Neutrophil (primary cell): ENCODE results near the gene F5.

ENCODE experiments used
- H3K27ac ChIP-seq: fragments of 200-600 bp; sonication (generic); 2 replicates; pipeline ENCODE4 v1.5.1; 2016; ENCODE audit warnings: mild to moderate bottlenecking, moderate library complexity
- H3K27me3 ChIP-seq: fragments of 200-600 bp; sonication (generic); 2 replicates; pipeline ENCODE4 v1.6.0; 2016; ENCODE audit warnings: mild to moderate bottlenecking
- H3K36me3 ChIP-seq: fragments of 200-600 bp; sonication (generic); 2 replicates; pipeline ENCODE4 v1.5.1; 2017
- H3K4me1 ChIP-seq, 2 experiments: fragments of 200-600 bp in 1 of 2; sonication (generic) in 1 of 2; 1 replicate in 1 of 2; 2 replicates in 1 of 2; pipeline versions ENCODE4 v1.5.1 to v1.6.1; 2013 to 2016; ENCODE audit warnings: low read depth in 1 of 2, low read length in 1 of 2, mild to moderate bottlenecking in 1 of 2, moderate library complexity in 1 of 2; ENCODE audit not compliant: control insufficient read depth in 1 of 2, insufficient read depth in 1 of 2
- H3K4me3 ChIP-seq, 2 experiments: fragments of 200-600 bp in 1 of 2; sonication (generic) in 1 of 2; 1 replicate in 1 of 2; 2 replicates in 1 of 2; pipeline ENCODE4 v1.5.1; 2013 to 2016; ENCODE audit warnings: low read depth in 1 of 2, low read length in 1 of 2, mild to moderate bottlenecking in 1 of 2, moderate library complexity in 1 of 2
- H3K9me3 ChIP-seq: fragments of 200-600 bp; sonication (generic); 2 replicates; pipeline ENCODE4 v1.5.1; 2016
- CTCF ChIP-seq: fragments of 200-600 bp; sonication (generic); IDR thresholded peaks from 2 replicates; pipeline ENCODE4 v1.5.1; 2016; ENCODE audit warnings: antibody characterized with exemption

F5 gene

DNA sequence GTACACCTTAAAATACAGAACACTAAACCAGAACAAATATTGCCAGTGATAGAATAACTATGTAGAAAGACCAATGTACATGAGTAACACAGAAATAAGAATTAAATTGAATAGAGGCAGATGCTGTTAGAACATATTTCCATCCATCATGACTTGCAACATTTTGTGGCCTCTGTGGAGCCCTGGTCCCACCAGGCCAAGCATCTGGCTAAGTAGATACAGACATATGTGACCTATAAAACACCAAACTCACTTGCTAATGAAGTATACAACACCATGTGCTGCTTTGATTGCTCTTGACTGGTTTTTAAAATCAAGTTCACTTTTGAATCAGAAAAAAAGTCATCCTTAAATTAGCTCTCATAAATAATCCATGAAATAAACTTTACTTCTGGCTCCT, 121.0 kb downstream of the F5 start:
- no peaks in the 10 kb centered on the region for H3K27me3 ChIP-seq
- H3K4me3 ChIP-seq, result no peak overlapping the region
- H3K36me3 ChIP-seq, result peaks cover 8% of the 10 kb centered on the region
- H3K9me3 ChIP-seq, result no peaks in the 10 kb centered on the region
- TF ChIP-seq CTCF, result no peak
- H3K27ac ChIP-seq, result no peak overlapping the region
- H3K4me1 ChIP-seq, result peaks cover 15 to 19% of the 10 kb centered on the region in 2 experiments
